Measurements from ENCODE around the gene DCXR.

DNA sequence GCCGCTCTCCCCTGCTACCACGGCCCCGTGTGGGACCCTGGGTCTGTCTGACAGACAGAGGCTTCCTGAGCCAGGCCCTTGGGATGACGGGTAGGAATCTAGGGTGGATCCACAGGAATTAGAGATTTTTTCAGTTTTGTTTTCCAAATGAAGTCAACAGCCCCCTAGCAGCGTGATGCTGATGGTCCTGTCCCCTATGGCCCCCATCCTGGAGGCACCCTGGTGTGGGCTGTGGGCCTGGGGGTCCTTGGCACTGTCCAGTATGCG is 30.3 kb downstream of the DCXR start:
- TF ChIP-seq EZH2phosphoT487 (IDR thresholded peaks at IDR 0.05; ENCODE audit: low read depth): no peak
- TF ChIP-seq, protein P1, sequence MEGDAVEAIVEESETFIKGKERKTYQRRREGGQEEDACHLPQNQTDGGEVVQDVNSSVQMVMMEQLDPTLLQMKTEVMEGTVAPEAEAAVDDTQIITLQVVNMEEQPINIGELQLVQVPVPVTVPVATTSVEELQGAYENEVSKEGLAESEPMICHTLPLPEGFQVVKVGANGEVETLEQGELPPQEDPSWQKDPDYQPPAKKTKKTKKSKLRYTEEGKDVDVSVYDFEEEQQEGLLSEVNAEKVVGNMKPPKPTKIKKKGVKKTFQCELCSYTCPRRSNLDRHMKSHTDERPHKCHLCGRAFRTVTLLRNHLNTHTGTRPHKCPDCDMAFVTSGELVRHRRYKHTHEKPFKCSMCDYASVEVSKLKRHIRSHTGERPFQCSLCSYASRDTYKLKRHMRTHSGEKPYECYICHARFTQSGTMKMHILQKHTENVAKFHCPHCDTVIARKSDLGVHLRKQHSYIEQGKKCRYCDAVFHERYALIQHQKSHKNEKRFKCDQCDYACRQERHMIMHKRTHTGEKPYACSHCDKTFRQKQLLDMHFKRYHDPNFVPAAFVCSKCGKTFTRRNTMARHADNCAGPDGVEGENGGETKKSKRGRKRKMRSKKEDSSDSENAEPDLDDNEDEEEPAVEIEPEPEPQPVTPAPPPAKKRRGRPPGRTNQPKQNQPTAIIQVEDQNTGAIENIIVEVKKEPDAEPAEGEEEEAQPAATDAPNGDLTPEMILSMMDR (IDR thresholded peaks at IDR 0.05; ENCODE audit: low read depth, low read length): no peak

Data from OCI-LY3 (cell line).